ENCODE results near the gene DNAH6.

DNA sequence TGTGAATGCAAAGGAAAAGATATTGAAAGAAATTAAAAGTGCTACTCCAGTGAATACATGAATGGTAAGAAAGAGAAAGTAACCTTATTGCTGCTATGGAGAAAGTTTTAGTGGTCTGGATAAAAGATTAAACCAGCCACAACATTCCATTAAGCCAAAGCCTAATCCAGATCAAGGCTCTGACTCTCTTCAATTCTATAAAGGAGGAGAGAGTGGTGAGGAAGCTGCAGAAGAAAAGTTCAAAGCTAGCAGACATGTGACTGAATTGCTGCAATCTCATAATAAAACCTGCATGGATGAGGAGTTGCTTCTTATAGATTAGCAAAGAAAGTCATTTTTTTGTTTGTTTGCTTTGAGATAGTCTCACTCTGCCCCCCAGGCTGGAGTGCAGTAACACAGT lies 130.2 kb downstream of the DNAH6 start:
- TF ChIP-seq TAF7 (optimal IDR thresholded peaks at IDR 0.05; ENCODE audit: borderline replicate concordance, low read depth, low read length) = no peak
- TF ChIP-seq, protein P1, sequence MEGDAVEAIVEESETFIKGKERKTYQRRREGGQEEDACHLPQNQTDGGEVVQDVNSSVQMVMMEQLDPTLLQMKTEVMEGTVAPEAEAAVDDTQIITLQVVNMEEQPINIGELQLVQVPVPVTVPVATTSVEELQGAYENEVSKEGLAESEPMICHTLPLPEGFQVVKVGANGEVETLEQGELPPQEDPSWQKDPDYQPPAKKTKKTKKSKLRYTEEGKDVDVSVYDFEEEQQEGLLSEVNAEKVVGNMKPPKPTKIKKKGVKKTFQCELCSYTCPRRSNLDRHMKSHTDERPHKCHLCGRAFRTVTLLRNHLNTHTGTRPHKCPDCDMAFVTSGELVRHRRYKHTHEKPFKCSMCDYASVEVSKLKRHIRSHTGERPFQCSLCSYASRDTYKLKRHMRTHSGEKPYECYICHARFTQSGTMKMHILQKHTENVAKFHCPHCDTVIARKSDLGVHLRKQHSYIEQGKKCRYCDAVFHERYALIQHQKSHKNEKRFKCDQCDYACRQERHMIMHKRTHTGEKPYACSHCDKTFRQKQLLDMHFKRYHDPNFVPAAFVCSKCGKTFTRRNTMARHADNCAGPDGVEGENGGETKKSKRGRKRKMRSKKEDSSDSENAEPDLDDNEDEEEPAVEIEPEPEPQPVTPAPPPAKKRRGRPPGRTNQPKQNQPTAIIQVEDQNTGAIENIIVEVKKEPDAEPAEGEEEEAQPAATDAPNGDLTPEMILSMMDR (IDR thresholded peaks at IDR 0.05; ENCODE audit: control extremely low read depth in 1 of 3, insufficient read depth in 1 of 3, low read depth in 1 of 3, low read length in 3 of 3) = no peak
- no peak for TF ChIP-seq RBBP5 (IDR thresholded peaks at IDR 0.05; ENCODE audit: borderline replicate concordance, low read depth, low read length)
- no peak for TF ChIP-seq POLR2A (IDR thresholded peaks at IDR 0.05; ENCODE audit: control extremely low read depth in 1 of 2, low read depth in 2 of 2, low read length in 2 of 2)
- no peak for TF ChIP-seq EZH2 (IDR thresholded peaks at IDR 0.05; ENCODE audit: low read depth, low read length, severe bottlenecking)
- no peak for TF ChIP-seq JUN (IDR thresholded peaks at IDR 0.05; ENCODE audit: low read depth, low read length)
- TF ChIP-seq RAD21 (IDR thresholded peaks at IDR 0.05 in 1 of 2, conservative IDR thresholded peaks at IDR 0.05 in 1 of 2; ENCODE audit: low read depth in 2 of 2, low read length in 2 of 2) = no peak
- no peak for TF ChIP-seq GABPA (IDR thresholded peaks at IDR 0.05; ENCODE audit: borderline replicate concordance, insufficient read depth, low read length)
- TF ChIP-seq RFX5 (IDR thresholded peaks at IDR 0.05; ENCODE audit: borderline replicate concordance, low read depth, low read length) = no peak
- no peak for TF ChIP-seq FOSL1 (IDR thresholded peaks at IDR 0.05; ENCODE audit: insufficient read depth, low read depth, low read length)
- no peak for TF ChIP-seq ZNF274 (IDR thresholded peaks at IDR 0.05; ENCODE audit: borderline replicate concordance, extremely low read depth, low read length)
- TF ChIP-seq TAF1 (IDR thresholded peaks at IDR 0.05; ENCODE audit: low read depth, low read length) = no peak
- TF ChIP-seq, protein P2, sequence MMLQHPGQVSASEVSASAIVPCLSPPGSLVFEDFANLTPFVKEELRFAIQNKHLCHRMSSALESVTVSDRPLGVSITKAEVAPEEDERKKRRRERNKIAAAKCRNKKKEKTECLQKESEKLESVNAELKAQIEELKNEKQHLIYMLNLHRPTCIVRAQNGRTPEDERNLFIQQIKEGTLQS (IDR thresholded peaks at IDR 0.05; ENCODE audit: insufficient read depth, low read depth, low read length) = no peak
